Omental fat pad (tissue), 4 donors: Measurements from ENCODE around the gene SNX19. TPM values are rescaled to one million over a fixed set of nuclear protein-coding genes. Genes with fewer than 3 reads are reported as not detected.
A peak's percentile ranks its signal among the peaks of the same experiment; 100 is the strongest.

ENCODE experiments used
- ATAC-seq: fragments of 150-250 bp; one replicate; pipeline ENCODE4 v1.9.1; 2016; ENCODE audit warnings: mild to moderate bottlenecking, moderate library complexity; ENCODE audit not compliant: low FRiP score
- DNase-seq: peaks from one replicate; pipeline ENCODE4 v3.0.0-alpha.2; 2019; ENCODE audit warnings: low spot score
- total RNA-seq, 4 donors: library from RNA; depleted of rRNA; stranded (reverse); fragments of >200 nt; gene quantifications; one replicate each; pipeline ENCODE4 v1.1.0, GENCODE V29; 2016
- TF ChIP-seq, protein P1 (sequence below), 3 donors: fragments of 450-650 bp; IDR thresholded peaks; one replicate each; pipeline ENCODE4 v1.5.1; 2016 to 2017; ENCODE audit warnings: antibody characterized with exemption in 3 of 3, mild to moderate bottlenecking in 3 of 3, moderate library complexity in 2 of 3

SNX19 gene
- total RNA-seq, 4 donors from 2014 or later, result 90.9 to 135 (median 110) TPM

GRCh38 chr11:130894322-130895025 is 21.8 kb downstream of the SNX19 start:
- TF ChIP-seq, protein P1, sequence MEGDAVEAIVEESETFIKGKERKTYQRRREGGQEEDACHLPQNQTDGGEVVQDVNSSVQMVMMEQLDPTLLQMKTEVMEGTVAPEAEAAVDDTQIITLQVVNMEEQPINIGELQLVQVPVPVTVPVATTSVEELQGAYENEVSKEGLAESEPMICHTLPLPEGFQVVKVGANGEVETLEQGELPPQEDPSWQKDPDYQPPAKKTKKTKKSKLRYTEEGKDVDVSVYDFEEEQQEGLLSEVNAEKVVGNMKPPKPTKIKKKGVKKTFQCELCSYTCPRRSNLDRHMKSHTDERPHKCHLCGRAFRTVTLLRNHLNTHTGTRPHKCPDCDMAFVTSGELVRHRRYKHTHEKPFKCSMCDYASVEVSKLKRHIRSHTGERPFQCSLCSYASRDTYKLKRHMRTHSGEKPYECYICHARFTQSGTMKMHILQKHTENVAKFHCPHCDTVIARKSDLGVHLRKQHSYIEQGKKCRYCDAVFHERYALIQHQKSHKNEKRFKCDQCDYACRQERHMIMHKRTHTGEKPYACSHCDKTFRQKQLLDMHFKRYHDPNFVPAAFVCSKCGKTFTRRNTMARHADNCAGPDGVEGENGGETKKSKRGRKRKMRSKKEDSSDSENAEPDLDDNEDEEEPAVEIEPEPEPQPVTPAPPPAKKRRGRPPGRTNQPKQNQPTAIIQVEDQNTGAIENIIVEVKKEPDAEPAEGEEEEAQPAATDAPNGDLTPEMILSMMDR (IDR thresholded peaks at IDR 0.05), result no peak
- peak; percentile 67 for DNase-seq
- no peak for ATAC-seq

DNA sequence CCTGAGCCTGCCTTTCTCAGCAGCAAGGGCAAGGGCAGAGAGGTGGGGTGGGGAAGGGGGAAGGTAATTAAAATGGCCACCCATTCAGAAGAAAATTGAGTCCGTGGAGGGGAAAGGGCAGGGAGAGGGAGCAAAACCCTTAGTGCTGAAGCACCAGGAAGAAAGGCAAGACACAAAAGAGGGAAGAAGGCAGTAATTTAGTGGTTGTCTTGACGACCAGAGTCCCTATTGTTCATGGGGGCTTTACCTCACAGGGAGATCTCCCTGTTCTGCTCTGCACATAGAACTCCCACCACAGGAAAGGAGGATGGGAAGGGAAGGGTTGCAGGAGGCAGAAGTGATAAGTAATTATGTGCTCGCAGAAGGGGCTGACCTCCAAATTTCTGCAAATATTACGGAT is 23.4 kb downstream of the SNX19 start:
- TF ChIP-seq, protein P1 (IDR thresholded peaks at IDR 0.05), result no peak
- DNase-seq (no peak), ATAC-seq (no peak)

DNA sequence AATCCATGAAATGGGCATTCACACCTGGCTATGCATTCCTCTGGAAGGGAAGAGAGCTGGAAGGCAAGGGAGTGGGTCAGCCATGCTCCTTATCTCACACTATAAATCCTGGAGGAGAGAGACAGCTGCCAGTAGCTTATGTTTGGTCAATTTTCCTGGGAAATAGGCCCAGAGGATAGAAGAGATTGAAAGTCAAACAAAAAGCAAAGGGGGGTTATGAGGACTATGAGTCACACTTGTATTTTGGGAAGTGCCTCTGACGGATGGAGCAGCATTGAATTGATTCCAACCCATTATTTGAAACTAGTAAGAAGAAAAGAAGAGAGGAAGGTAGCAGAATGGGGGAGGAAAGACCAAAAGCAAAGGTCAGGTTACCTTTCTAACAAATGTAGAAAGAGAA is 25.0 kb downstream of the SNX19 start:
- TF ChIP-seq, protein P1 (IDR thresholded peaks at IDR 0.05), result no peak
- ATAC-seq, result no peak

DNA sequence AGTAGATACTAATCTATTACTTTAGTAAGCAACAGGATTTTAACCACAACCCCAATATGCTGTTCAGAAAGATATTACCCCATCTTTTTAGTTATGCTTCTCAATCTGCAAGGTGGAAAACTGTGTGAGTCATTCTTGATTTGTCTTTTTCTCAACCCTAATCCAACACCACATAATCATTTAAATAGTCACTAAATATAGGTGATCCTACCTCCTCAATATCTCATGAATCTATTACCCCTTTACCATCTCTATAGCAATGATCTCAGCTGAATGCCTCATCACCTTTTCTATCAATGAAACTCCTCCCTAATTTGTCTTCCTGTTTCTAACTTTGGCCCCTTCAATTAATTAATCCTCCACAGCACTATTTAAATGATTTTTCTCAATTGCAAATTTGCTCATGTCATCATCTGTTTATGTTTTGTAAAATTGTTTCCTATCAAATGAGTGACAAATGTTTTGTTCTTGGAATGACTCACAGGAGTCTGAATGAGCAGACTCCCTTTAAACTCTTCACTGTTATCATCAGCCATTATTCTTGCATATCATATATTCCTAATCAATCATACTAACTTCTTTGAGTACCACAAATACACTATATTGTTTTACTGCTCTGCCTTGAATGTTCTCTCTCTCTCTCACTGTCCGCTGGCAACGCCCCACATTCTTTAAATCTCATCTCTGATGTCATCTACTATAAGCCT is 26.1 kb downstream of the SNX19 start:
- DNase-seq (no peak), ATAC-seq (no peak)
- TF ChIP-seq, protein P1 (IDR thresholded peaks at IDR 0.05), result no peak

More for the DNA sequence above, 25.0 kb downstream of the SNX19 start:
- no peak for DNase-seq

DNA sequence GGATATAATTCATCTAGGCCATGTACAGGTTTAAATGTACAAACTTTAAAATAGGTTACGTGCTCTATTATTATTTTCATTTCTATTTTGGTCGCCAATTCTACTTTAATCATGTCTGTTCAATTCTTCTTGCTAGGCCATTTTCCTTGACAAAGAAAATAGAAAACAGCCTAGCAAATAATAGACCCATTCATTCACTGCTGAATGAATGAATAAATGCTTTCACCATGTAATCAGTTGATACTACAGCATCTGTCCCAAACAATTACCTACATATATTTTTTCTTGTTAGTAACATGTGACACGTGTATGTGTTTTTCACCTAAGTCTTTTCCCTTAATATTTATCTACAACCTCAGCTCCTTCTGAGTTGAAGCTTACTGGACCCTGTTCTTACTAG is 27.5 kb downstream of the SNX19 start:
- ATAC-seq (no peak), DNase-seq (no peak)
- TF ChIP-seq, protein P1 (IDR thresholded peaks at IDR 0.05), result no peak

DNA sequence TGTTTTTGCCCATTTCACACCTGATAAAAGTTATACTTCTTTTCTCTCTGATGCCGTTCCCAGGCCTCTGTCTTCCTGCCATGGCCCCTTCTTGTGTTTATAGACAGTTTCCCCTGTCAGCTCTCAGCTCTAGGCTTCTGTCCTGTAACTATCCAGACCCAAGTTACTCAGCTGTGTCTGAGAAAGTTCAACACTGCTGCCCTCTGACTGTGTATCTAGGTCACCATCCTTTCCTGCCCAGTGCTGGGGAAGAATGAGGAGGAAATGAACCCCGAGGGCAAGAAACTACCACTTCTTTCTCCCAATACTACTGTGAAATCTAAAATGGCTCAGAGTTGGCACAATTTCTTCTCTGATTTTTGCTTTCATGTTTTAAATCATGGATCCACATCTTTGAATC is 29.6 kb downstream of the SNX19 start:
- DNase-seq, result no peak
- TF ChIP-seq, protein P1 (IDR thresholded peaks at IDR 0.05), result no peak
- no peak for ATAC-seq

DNA sequence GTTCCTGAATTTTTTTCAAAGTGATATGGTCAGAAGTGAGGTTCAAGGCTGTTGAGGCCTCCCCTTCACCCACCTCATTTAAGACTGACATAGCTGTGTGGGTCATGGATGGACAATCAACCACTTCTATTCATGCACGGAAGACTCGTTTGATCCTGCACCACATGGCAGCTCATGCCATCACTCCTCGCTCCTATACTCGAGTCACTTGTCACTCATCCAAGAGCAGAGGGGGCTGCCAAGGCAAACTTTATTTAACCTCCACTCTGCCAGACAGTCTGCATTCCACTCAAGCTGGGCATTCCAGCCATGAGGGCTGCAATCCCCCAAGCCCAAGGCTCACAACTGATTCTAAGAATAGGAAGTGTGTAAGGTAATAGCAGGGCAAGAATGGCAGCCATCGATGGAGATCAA is 34.1 kb downstream of the SNX19 start:
- TF ChIP-seq, protein P1 (IDR thresholded peaks at IDR 0.05), result no peak
- ATAC-seq (no peak), DNase-seq (no peak)
